K562 (cell line): ENCODE results near the gene THRSP. TPM values are rescaled to one million over a fixed set of nuclear protein-coding genes. Genes with fewer than 3 reads are reported as not detected.

Source experiments
- C11orf30 ChIP-seq: fragments of 450-650 bp; IDR thresholded peaks from 2 replicates; pipeline ENCODE4 v1.6.1; 2016; ENCODE audit warnings: low read depth, mild to moderate bottlenecking
- ELF2 ChIP-seq: fragments of 250-450 bp; sonication (Bioruptor Pico); IDR thresholded peaks from 2 replicates; pipeline ENCODE4 v1.5.0; 2021; ENCODE audit warnings: mild to moderate bottlenecking
- GATAD2B ChIP-seq: fragments of 450-650 bp; IDR thresholded peaks from 2 replicates; pipeline ENCODE4 v1.6.1; 2017; ENCODE audit warnings: mild to moderate bottlenecking, borderline replicate concordance
- HES1 ChIP-seq: fragments of 450-650 bp; IDR thresholded peaks from 2 replicates; pipeline ENCODE4 v1.6.1; 2016; ENCODE audit warnings: low read depth, mild to moderate bottlenecking, moderate library complexity
- HEY1 ChIP-seq: fragments of 250-450 bp; sonication (Bioruptor Pico); IDR thresholded peaks from 2 replicates; pipeline ENCODE4 v1.5.0; 2020; ENCODE audit warnings: mild to moderate bottlenecking, moderate library complexity, borderline replicate concordance
- HINFP ChIP-seq: fragments of 450-650 bp; conservative IDR thresholded peaks from 2 replicates; pipeline ENCODE4 v1.6.1; 2016; ENCODE audit warnings: missing genetic modification characterization, low read depth, mild to moderate bottlenecking, control low read depth, missing compliant biosample characterization
- LEF1 ChIP-seq: fragments of 450-650 bp; IDR thresholded peaks from 2 replicates; pipeline ENCODE4 v1.6.1; 2016; ENCODE audit warnings: mild to moderate bottlenecking
- NR4A1 ChIP-seq, 2 experiments: fragments of 250-450 bp in 1 of 2; fragments of 450-650 bp in 1 of 2; sonication (Bioruptor Pico) in 1 of 2; IDR thresholded peaks; 2 replicates each; pipeline versions ENCODE4 v1.4.0 to v1.6.1; 2016 to 2020; ENCODE audit warnings: mild to moderate bottlenecking in 2 of 2, missing compliant biosample characterization in 1 of 2, missing genetic modification characterization in 1 of 2, moderate library complexity in 1 of 2
- SIX5 ChIP-seq, 2 experiments: IDR thresholded peaks; 2 replicates each; pipeline ENCODE4 v1.6.1; 2011; ENCODE audit warnings: low read length in 2 of 2, borderline replicate concordance in 1 of 2, low read depth in 1 of 2, mild to moderate bottlenecking in 1 of 2, moderate library complexity in 1 of 2; ENCODE audit not compliant: insufficient read depth in 1 of 2
- TAF9B ChIP-seq: fragments of 450-650 bp; IDR thresholded peaks from 2 replicates; pipeline ENCODE4 v1.6.1; 2018; ENCODE audit warnings: mild to moderate bottlenecking; ENCODE audit not compliant: partially characterized antibody
- TFAP4 ChIP-seq: sonication (generic); formaldehyde crosslinking; IDR thresholded peaks from 2 replicates; pipeline ENCODE4 v1.8.0; 2022; ENCODE audit warnings: missing genetic modification reagents, mild to moderate bottlenecking, moderate library complexity, borderline replicate concordance
- XRCC3 ChIP-seq: fragments of 450-650 bp; IDR thresholded peaks from 2 replicates; pipeline ENCODE4 v1.6.1; 2017; ENCODE audit warnings: mild to moderate bottlenecking, moderate library complexity
- polyA plus RNA-seq, 8 experiments: library from polyadenylated mRNA; depleted of rRNA in 4 of 8; stranded (reverse) in 5 of 8; unstranded in 3 of 8; fragments of >200 nt; fragmentation: Nextera tagmentation in 2 of 8; fragmentation: Illumina TruSeq in 1 of 8; extraction: Ambion mirVana in 2 of 8; extraction: Trizol in 1 of 8; gene quantifications; 2 replicates each; pipeline versions ENCODE4 v1.2.1 to v1.2.3, GENCODE V29; 2011 to 2014; ENCODE audit warnings: inconsistent platforms in 1 of 8, missing spikeins in 1 of 8
- total RNA-seq, 7 experiments: library from RNA; depleted of rRNA in 6 of 7; stranded (reverse); fragments of >200 nt in 6 of 7; fragmentation: Illumina TruSeq in 2 of 7; extraction: Trizol in 2 of 7; gene quantifications; 2 replicates each; pipeline versions ENCODE4 v1.2.1 to v1.2.3, GENCODE V29; 2011 to 2021; ENCODE audit warnings: low replicate concordance in 1 of 7
- TF ChIP-seq, protein P1 (sequence below): fragments of 250-450 bp; sonication (Bioruptor Pico); IDR thresholded peaks from 2 replicates; pipeline ENCODE4 v1.4.0; 2020; ENCODE audit warnings: mild to moderate bottlenecking, moderate library complexity, borderline replicate concordance
- TF ChIP-seq, protein P2 (sequence below): fragments of 250-450 bp; sonication (Bioruptor Pico); IDR thresholded peaks from 2 replicates; pipeline ENCODE4 v1.5.0; 2021; ENCODE audit warnings: mild to moderate bottlenecking, borderline replicate concordance
- TF ChIP-seq, protein P3 (sequence below): fragments of 250-450 bp; sonication (Bioruptor Pico); IDR thresholded peaks from 2 replicates; pipeline ENCODE4 v1.8.0; 2022; ENCODE audit warnings: inconsistent platforms, mild to moderate bottlenecking, moderate library complexity, borderline replicate concordance
- TF ChIP-seq, protein P4 (sequence below): conservative IDR thresholded peaks from 2 replicates; pipeline ENCODE4 v1.6.1; 2011; ENCODE audit warnings: low read depth, mild to moderate bottlenecking, low read length; ENCODE audit not compliant: control insufficient read depth

THRSP gene
- total and polyA plus RNA-seq, 9 of the 15 experiments (the other 6 are each of a cell fraction or from before 2014, with no cell fraction given) = 0.23 to 0.56 (median 0.31) TPM; not detected in 2

DNA sequence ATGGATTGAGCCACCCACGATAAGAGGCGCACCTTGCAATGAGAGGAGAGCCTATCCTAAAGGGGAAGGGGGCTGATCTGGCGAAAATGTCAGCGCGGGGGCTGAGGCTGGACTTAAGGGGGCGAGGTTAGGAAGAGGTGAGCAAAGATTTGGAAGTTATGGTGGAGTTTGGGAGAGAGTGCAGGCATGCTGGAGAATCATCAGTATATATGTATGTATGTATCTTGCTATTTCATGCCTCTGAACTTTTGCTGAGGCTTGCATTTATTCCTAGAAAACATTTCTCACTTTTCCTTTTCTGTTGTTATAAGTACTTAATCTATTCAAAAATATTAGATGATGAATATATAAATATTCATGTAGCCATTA lies 17.2 kb upstream of the THRSP start (continued):
- no peak; the same call in 1 of the 2 replicates for TF ChIP-seq TFAP4 (CRISPR knock-in tag)
- TF ChIP-seq, protein P1, sequence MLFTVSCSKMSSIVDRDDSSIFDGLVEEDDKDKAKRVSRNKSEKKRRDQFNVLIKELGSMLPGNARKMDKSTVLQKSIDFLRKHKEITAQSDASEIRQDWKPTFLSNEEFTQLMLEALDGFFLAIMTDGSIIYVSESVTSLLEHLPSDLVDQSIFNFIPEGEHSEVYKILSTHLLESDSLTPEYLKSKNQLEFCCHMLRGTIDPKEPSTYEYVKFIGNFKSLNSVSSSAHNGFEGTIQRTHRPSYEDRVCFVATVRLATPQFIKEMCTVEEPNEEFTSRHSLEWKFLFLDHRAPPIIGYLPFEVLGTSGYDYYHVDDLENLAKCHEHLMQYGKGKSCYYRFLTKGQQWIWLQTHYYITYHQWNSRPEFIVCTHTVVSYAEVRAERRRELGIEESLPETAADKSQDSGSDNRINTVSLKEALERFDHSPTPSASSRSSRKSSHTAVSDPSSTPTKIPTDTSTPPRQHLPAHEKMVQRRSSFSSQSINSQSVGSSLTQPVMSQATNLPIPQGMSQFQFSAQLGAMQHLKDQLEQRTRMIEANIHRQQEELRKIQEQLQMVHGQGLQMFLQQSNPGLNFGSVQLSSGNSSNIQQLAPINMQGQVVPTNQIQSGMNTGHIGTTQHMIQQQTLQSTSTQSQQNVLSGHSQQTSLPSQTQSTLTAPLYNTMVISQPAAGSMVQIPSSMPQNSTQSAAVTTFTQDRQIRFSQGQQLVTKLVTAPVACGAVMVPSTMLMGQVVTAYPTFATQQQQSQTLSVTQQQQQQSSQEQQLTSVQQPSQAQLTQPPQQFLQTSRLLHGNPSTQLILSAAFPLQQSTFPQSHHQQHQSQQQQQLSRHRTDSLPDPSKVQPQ (CRISPR knock-in tag) = no peak
- TF ChIP-seq, protein P2, sequence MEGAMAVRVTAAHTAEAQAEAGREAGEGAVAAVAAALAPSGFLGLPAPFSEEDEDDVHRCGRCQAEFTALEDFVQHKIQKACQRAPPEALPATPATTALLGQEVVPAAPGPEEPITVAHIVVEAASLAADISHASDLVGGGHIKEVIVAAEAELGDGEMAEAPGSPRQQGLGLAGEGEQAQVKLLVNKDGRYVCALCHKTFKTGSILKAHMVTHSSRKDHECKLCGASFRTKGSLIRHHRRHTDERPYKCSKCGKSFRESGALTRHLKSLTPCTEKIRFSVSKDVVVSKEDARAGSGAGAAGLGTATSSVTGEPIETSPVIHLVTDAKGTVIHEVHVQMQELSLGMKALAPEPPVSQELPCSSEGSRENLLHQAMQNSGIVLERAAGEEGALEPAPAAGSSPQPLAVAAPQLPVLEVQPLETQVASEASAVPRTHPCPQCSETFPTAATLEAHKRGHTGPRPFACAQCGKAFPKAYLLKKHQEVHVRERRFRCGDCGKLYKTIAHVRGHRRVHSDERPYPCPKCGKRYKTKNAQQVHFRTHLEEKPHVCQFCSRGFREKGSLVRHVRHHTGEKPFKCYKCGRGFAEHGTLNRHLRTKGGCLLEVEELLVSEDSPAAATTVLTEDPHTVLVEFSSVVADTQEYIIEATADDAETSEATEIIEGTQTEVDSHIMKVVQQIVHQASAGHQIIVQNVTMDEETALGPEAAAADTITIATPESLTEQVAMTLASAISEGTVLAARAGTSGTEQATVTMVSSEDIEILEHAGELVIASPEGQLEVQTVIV = no peak
- no peak for TF ChIP-seq GATAD2B
- TF ChIP-seq XRCC3 = no peak
- no peak for TF ChIP-seq ELF2 (CRISPR knock-in tag)
- no peak for TF ChIP-seq TAF9B
- TF ChIP-seq HES1 = no peak
- no peak for TF ChIP-seq SIX5 (IDR thresholded peaks at IDR 0.05; ENCODE audit: borderline replicate concordance in 1 of 2, insufficient read depth in 1 of 2, low read depth in 1 of 2, low read length in 2 of 2)
- TF ChIP-seq HEY1 (CRISPR knock-in tag) = no peak
- no peak for TF ChIP-seq LEF1
- TF ChIP-seq, protein P3, sequence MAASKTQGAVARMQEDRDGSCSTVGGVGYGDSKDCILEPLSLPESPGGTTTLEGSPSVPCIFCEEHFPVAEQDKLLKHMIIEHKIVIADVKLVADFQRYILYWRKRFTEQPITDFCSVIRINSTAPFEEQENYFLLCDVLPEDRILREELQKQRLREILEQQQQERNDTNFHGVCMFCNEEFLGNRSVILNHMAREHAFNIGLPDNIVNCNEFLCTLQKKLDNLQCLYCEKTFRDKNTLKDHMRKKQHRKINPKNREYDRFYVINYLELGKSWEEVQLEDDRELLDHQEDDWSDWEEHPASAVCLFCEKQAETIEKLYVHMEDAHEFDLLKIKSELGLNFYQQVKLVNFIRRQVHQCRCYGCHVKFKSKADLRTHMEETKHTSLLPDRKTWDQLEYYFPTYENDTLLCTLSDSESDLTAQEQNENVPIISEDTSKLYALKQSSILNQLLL = no peak
- no peak for TF ChIP-seq HINFP (tag)
- TF ChIP-seq NR4A1 (CRISPR knock-in tag; IDR thresholded peaks at IDR 0.05) = no peak
- 0 out of 2 replicates have a peak, but pooled peaks have one; percentile 2 for TF ChIP-seq NR4A1 (tag; IDR thresholded peaks at IDR 0.05)
- TF ChIP-seq, protein P4, sequence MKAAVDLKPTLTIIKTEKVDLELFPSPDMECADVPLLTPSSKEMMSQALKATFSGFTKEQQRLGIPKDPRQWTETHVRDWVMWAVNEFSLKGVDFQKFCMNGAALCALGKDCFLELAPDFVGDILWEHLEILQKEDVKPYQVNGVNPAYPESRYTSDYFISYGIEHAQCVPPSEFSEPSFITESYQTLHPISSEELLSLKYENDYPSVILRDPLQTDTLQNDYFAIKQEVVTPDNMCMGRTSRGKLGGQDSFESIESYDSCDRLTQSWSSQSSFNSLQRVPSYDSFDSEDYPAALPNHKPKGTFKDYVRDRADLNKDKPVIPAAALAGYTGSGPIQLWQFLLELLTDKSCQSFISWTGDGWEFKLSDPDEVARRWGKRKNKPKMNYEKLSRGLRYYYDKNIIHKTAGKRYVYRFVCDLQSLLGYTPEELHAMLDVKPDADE = no peak
- peak; percentile 51; the same call in 1 of the 2 replicates for TF ChIP-seq C11orf30
